HepG2 (cell line): Measurements from ENCODE around the gene ZNF792. TPM values are rescaled to one million over a fixed set of nuclear protein-coding genes. Genes with fewer than 3 reads are reported as not detected.
A peak's percentile ranks its signal among the peaks of the same experiment; 100 is the strongest.

Source experiments
- ARID2 ChIP-seq: sonication (generic); formaldehyde crosslinking; IDR thresholded peaks from 2 replicates; pipeline ENCODE4 v1.8.1; 2022; ENCODE audit warnings: mild to moderate bottlenecking, missing genetic modification reagents, borderline replicate concordance
- GFI1 ChIP-seq: sonication (generic); formaldehyde crosslinking; IDR thresholded peaks from 2 replicates; pipeline ENCODE4 v1.5.0; 2020; ENCODE audit warnings: missing genetic modification reagents, mild to moderate bottlenecking, borderline replicate concordance
- NR2F6 ChIP-seq, 2 experiments: IDR thresholded peaks; 2 replicates each; pipeline ENCODE4 v1.6.1; 2016; ENCODE audit warnings: antibody characterized with exemption in 1 of 2, mild to moderate bottlenecking in 1 of 2
- PRDM10 ChIP-seq: sonication (generic); formaldehyde crosslinking; IDR thresholded peaks from 2 replicates; pipeline ENCODE4 v1.4.0; 2020; ENCODE audit warnings: low read depth, missing genetic modification reagents
- RXRB ChIP-seq: IDR thresholded peaks from 2 replicates; pipeline ENCODE4 v1.6.1; 2016; ENCODE audit warnings: borderline replicate concordance, missing genetic modification reagents, missing compliant biosample characterization
- SMARCE1 ChIP-seq: fragments of 450-650 bp; IDR thresholded peaks from 2 replicates; pipeline ENCODE4 v1.6.1; 2017; ENCODE audit warnings: borderline replicate concordance
- SNRNP70 ChIP-seq: fragments of 200-400 bp; formaldehyde crosslinking; IDR thresholded peaks from 2 replicates; pipeline ENCODE4 v1.6.1; 2017; ENCODE audit warnings: mild to moderate bottlenecking, low read depth, low read length, moderate library complexity
- ZBTB20 ChIP-seq: sonication (generic); formaldehyde crosslinking; IDR thresholded peaks from 2 replicates; pipeline ENCODE4 v1.8.1; 2023; ENCODE audit warnings: missing genetic modification reagents, low read depth, mild to moderate bottlenecking, borderline replicate concordance
- ZBTB38 ChIP-seq: sonication (generic); formaldehyde crosslinking; IDR thresholded peaks from 2 replicates; pipeline ENCODE4 v1.5.1; 2020; ENCODE audit warnings: mild to moderate bottlenecking, missing genetic modification reagents
- ZBTB7B ChIP-seq: sonication (generic); formaldehyde crosslinking; IDR thresholded peaks from 2 replicates; pipeline ENCODE4 v1.4.0; 2020; ENCODE audit warnings: missing genetic modification reagents
- ZC3H4 ChIP-seq: sonication (generic); formaldehyde crosslinking; IDR thresholded peaks from 2 replicates; pipeline ENCODE4 v1.4.0; 2020; ENCODE audit warnings: missing genetic modification reagents, borderline replicate concordance
- ZNF430 ChIP-seq: sonication (generic); formaldehyde crosslinking; IDR thresholded peaks from 2 replicates; pipeline ENCODE4 v1.9.0; 2021; ENCODE audit warnings: mild to moderate bottlenecking, missing genetic modification reagents
- ZNF432 ChIP-seq: sonication (generic); formaldehyde crosslinking; IDR thresholded peaks from 2 replicates; pipeline ENCODE4 v1.5.0; 2020; ENCODE audit warnings: missing genetic modification reagents, mild to moderate bottlenecking, borderline replicate concordance
- ZNF446 ChIP-seq: sonication (generic); formaldehyde crosslinking; IDR thresholded peaks from 2 replicates; pipeline ENCODE4 v1.5.0; 2020; ENCODE audit warnings: mild to moderate bottlenecking, missing genetic modification reagents
- ZNF709 ChIP-seq: sonication (generic); formaldehyde crosslinking; IDR thresholded peaks from 2 replicates; pipeline ENCODE4 v1.5.0; 2020; ENCODE audit warnings: mild to moderate bottlenecking, missing genetic modification reagents
- polyA plus RNA-seq, 8 experiments: library from polyadenylated mRNA; depleted of rRNA in 3 of 8; stranded (reverse) in 7 of 8; unstranded in 1 of 8; fragments of >200 nt; fragmentation: Illumina TruSeq in 4 of 8; extraction: Trizol in 4 of 8; gene quantifications; 2 replicates each; pipeline versions ENCODE4 v1.2.1 to v1.2.3, GENCODE V29; 2011 to 2016; ENCODE audit warnings: low read depth in 4 of 8, missing spikeins in 1 of 8, mixed read lengths in 1 of 8; ENCODE audit not compliant: insufficient read depth in 1 of 8
- total RNA-seq, 5 experiments: library from RNA; depleted of rRNA; stranded (reverse); fragments of >200 nt; fragmentation: Illumina TruSeq; extraction: Trizol; gene quantifications; 2 replicates each; pipeline ENCODE4 v1.2.3, GENCODE V29; 2016; ENCODE audit warnings: low read depth in 1 of 5
- TF ChIP-seq, protein P1 (sequence below): sonication (generic); formaldehyde crosslinking; IDR thresholded peaks from 2 replicates; pipeline ENCODE4 v1.4.0; 2020; ENCODE audit warnings: mild to moderate bottlenecking, missing genetic modification reagents
- TF ChIP-seq, protein P2 (sequence below): sonication (generic); formaldehyde crosslinking; IDR thresholded peaks from 2 replicates; pipeline ENCODE4 v1.4.0; 2020; ENCODE audit warnings: missing genetic modification reagents

ZNF792 gene
- total and polyA plus RNA-seq, 2 of the 13 experiments (the other 11 are each of a cell fraction or from before 2014, with no cell fraction given): 5.5 to 11.5 TPM

- TF ChIP-seq ARID2 (peak; percentile 14; the same call in 1 of the 2 replicates), ZNF432 (CRISPR knock-in tag) (0 out of 2 replicates have a peak, but pooled peaks have one; percentile 10), SNRNP70 (no peak), PRDM10 (CRISPR knock-in tag) (0 out of 2 replicates have a peak, but pooled peaks have one; percentile 15), ZNF430 (CRISPR knock-in tag) (peak; percentile 72; the same call in 1 of the 2 replicates), ZBTB38 (no peak), RXRB (CRISPR knock-in tag) (0 out of 2 replicates have a peak, but pooled peaks have one; percentile 3), NR2F6 (IDR thresholded peaks at IDR 0.05) (peak; percentile 17; the same call in 1 of the 2 replicates), NR2F6 (CRISPR knock-in tag; IDR thresholded peaks at IDR 0.05) (no peak), ZBTB20 (CRISPR knock-in tag) (peak; percentile 11; the same call in 1 of the 2 replicates), ZBTB7B (CRISPR knock-in tag) (0 out of 2 replicates have a peak, but pooled peaks have one; percentile 56), SMARCE1 (no peak), GFI1 (CRISPR knock-in tag) (peak; percentile 63; the same call in 1 of the 2 replicates), ZNF709 (CRISPR knock-in tag) (no peak; the same call in 1 of the 2 replicates), ZNF446 (0 out of 2 replicates have a peak, but pooled peaks have one; percentile 22), ZC3H4 (CRISPR knock-in tag) (no peak)
- TF ChIP-seq, protein P1, sequence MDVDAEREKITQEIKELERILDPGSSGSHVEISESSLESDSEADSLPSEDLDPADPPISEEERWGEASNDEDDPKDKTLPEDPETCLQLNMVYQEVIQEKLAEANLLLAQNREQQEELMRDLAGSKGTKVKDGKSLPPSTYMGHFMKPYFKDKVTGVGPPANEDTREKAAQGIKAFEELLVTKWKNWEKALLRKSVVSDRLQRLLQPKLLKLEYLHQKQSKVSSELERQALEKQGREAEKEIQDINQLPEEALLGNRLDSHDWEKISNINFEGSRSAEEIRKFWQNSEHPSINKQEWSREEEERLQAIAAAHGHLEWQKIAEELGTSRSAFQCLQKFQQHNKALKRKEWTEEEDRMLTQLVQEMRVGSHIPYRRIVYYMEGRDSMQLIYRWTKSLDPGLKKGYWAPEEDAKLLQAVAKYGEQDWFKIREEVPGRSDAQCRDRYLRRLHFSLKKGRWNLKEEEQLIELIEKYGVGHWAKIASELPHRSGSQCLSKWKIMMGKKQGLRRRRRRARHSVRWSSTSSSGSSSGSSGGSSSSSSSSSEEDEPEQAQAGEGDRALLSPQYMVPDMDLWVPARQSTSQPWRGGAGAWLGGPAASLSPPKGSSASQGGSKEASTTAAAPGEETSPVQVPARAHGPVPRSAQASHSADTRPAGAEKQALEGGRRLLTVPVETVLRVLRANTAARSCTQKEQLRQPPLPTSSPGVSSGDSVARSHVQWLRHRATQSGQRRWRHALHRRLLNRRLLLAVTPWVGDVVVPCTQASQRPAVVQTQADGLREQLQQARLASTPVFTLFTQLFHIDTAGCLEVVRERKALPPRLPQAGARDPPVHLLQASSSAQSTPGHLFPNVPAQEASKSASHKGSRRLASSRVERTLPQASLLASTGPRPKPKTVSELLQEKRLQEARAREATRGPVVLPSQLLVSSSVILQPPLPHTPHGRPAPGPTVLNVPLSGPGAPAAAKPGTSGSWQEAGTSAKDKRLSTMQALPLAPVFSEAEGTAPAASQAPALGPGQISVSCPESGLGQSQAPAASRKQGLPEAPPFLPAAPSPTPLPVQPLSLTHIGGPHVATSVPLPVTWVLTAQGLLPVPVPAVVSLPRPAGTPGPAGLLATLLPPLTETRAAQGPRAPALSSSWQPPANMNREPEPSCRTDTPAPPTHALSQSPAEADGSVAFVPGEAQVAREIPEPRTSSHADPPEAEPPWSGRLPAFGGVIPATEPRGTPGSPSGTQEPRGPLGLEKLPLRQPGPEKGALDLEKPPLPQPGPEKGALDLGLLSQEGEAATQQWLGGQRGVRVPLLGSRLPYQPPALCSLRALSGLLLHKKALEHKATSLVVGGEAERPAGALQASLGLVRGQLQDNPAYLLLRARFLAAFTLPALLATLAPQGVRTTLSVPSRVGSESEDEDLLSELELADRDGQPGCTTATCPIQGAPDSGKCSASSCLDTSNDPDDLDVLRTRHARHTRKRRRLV (CRISPR knock-in tag): 0 out of 2 replicates have a peak, but pooled peaks have one; percentile 46
- TF ChIP-seq, protein P2, sequence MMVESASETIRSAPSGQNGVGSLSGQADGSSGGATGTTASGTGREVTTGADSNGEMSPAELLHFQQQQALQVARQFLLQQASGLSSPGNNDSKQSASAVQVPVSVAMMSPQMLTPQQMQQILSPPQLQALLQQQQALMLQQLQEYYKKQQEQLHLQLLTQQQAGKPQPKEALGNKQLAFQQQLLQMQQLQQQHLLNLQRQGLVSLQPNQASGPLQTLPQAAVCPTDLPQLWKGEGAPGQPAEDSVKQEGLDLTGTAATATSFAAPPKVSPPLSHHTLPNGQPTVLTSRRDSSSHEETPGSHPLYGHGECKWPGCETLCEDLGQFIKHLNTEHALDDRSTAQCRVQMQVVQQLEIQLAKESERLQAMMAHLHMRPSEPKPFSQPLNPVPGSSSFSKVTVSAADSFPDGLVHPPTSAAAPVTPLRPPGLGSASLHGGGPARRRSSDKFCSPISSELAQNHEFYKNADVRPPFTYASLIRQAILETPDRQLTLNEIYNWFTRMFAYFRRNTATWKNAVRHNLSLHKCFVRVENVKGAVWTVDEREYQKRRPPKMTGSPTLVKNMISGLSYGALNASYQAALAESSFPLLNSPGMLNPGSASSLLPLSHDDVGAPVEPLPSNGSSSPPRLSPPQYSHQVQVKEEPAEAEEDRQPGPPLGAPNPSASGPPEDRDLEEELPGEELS: peak; percentile 5; the same call in 1 of the 2 replicates
Observed at GRCh38 chr19:34962687-34963572, 1.1 kb downstream of the ZNF792 start (continued).
